Measurements from ENCODE around the gene PTK7.

Gene PTK7

GRCh38 chr6:43058531-43058930, 17.6 kb upstream of the PTK7 start:
- Mint-ChIP-seq H3K36me3 (ENCODE audit: low read depth) (peaks cover 45% of the 10 kb centered on the region), H3K27ac (peak overlapping the region in 2 of 3 experiments; percentile 18 to 100), H3K9me3 (no peaks in the 10 kb centered on the region), H3K4me1 (peaks cover 46% of the 10 kb centered on the region), H3K4me3 (peak overlapping the region; percentile 96 to 97 (median 96)), H3K27me3 (ENCODE audit: low read depth) (no peaks in the 10 kb centered on the region)
- TF ChIP-seq CTCF (IDR thresholded peaks at IDR 0.05; ENCODE audit: unreplicated experiment in 3 of 3), result no peak

- H3K9me3 Mint-ChIP-seq, result no peaks in the 10 kb centered on the region
- H3K4me1 Mint-ChIP-seq, result peaks cover 38% of the 10 kb centered on the region
- H3K27me3 Mint-ChIP-seq (ENCODE audit: low read depth), result no peaks in the 10 kb centered on the region
- peak within 1 kb of the TSS; percentile 96 to 97 (median 96) for H3K4me3 Mint-ChIP-seq
- H3K36me3 Mint-ChIP-seq (ENCODE audit: low read depth), result peaks cover 45% of the 10 kb centered on the region
- H3K27ac Mint-ChIP-seq, result peak within 1 kb of the TSS; percentile 97 to 100 (median 99)
- TF ChIP-seq CTCF (IDR thresholded peaks at IDR 0.05; ENCODE audit: unreplicated experiment in 3 of 3), result no peak
These were observed 16.7 kb upstream of the PTK7 start, which contains the start of the genes KLC4 and MRPL2 for GRCh38 chr6:43059168-43060033. KLC4 (plus strand) TSS chr6:43059631; CDS start chr6:43061336, 1,705 bp downstream. MRPL2 (minus strand) TSS chr6:43059434; CDS start chr6:43059381, 53 bp downstream.

- peak overlapping the region; percentile 96 to 97 (median 96) for H3K4me3 Mint-ChIP-seq
- no peak for TF ChIP-seq CTCF (IDR thresholded peaks at IDR 0.05; ENCODE audit: unreplicated experiment in 3 of 3)
- peak overlapping the region; percentile 97 to 100 (median 99) for H3K27ac Mint-ChIP-seq
- no peaks in the 10 kb centered on the region for H3K27me3 Mint-ChIP-seq (ENCODE audit: low read depth)
- peaks cover 38% of the 10 kb centered on the region for H3K4me1 Mint-ChIP-seq
- peaks cover 49% of the 10 kb centered on the region for H3K36me3 Mint-ChIP-seq (ENCODE audit: low read depth)
- no peaks in the 10 kb centered on the region for H3K9me3 Mint-ChIP-seq
These were observed 15.9 kb upstream of the PTK7 start for GRCh38 chr6:43060034-43060754.

- H3K36me3 Mint-ChIP-seq (ENCODE audit: low read depth), result peaks cover 46% of the 10 kb centered on the region
- H3K9me3 Mint-ChIP-seq, result no peaks in the 10 kb centered on the region
These were observed 15.1 kb upstream of the PTK7 start for GRCh38 chr6:43060755-43061633.

More at GRCh38 chr6:43060755-43061633, 15.1 kb upstream of the PTK7 start:
- no peaks in the 10 kb centered on the region for H3K27me3 Mint-ChIP-seq (ENCODE audit: low read depth)
- TF ChIP-seq CTCF (IDR thresholded peaks at IDR 0.05; ENCODE audit: unreplicated experiment in 3 of 3), result no peak
- peak overlapping the region; percentile 96 to 97 (median 96) for H3K4me3 Mint-ChIP-seq
- H3K27ac Mint-ChIP-seq, result peak overlapping the region; percentile 97 to 100 (median 99)
- H3K4me1 Mint-ChIP-seq, result peaks cover 38% of the 10 kb centered on the region
